ENCODE data around the gene TRPM2. TPM values are rescaled to one million over a fixed set of nuclear protein-coding genes. Genes with fewer than 3 reads are reported as not detected.

The TRPM2 gene
- total RNA-seq, 2 donors from 2014 or later, result 1.6 to 2.7 TPM

- H3K27me3 ChIP-seq (replicated peaks; ENCODE audit: insufficient read depth), result no peaks in the 10 kb centered on the region
- WGBS, result 77% methylated on average over 19 of the region's 21 CpGs
- no peak overlapping the region for H3K4me3 ChIP-seq
- no peak for TF ChIP-seq POLR2A (IDR thresholded peaks at IDR 0.05)
- no peak for DNase-seq (ENCODE audit: low spot score)
- no peak overlapping the region for H3K27ac ChIP-seq
- intact Hi-C loops (cut with DNase I), result no loop called here
- H3K9me3 ChIP-seq, result no peaks in the 10 kb centered on the region
- no peaks in the 10 kb centered on the region for H3K4me1 ChIP-seq (replicated peaks)
- peaks cover 0 to 5% of the 10 kb centered on the region in 2 donors for H3K36me3 ChIP-seq
These were observed 46.3 kb upstream of the TRPM2 start for GRCh38 chr21:44306936-44307704.

DNA sequence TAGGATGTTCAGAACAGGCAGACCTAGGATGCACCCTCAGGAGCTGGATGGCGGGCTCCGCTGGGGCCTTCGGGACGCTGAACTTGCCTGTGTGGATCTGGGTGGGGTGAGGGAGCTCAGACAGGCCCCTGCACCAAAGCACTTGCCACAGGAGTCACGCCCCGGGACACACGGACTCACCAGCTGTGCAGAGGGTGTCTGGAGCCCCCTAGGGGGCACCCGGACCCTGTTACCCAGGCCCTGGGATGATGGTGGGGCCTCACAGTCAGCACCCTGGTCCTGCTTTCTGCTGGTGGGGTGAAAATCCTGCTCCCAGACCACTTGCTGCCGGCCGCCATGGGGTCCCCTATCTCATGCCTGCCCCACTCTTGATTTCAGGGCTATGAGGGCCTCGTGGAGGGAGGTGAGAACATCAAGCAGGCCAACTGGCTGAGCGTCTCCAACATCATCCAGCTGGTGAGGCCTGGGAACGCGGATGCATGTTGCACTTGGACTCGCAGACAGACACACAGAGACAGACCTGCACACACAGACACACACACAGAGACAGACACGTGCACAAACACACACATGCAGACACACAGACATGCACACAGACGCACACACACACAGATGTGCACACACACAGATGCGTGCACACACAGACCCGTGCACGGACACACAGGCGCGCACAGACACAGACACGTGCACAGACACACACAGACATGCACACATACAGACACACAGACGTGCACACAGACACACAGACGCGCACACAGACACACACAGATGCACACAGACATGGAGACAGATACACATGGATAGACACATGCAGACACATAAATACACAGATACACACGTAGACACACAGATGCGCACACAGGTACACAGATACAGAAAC is 42.6 kb upstream of the TRPM2 start:
- Histone ChIP-seq H3K36me3 (peaks cover 14 to 16% of the 10 kb centered on the region in 2 donors), H3K4me3 (no peak overlapping the region), H3K27me3 (replicated peaks; ENCODE audit: insufficient read depth) (no peaks in the 10 kb centered on the region), H3K4me1 (replicated peaks) (no peaks in the 10 kb centered on the region), H3K27ac (no peak overlapping the region), H3K9me3 (no peaks in the 10 kb centered on the region)
- intact Hi-C loops (cut with DNase I), result no loop called here
- TF ChIP-seq CTCF (IDR thresholded peaks at IDR 0.05), result no peak
- TF ChIP-seq POLR2A (IDR thresholded peaks at IDR 0.05), result no peak
- no peak for TF ChIP-seq POLR2AphosphoS5 (IDR thresholded peaks at IDR 0.05)
- WGBS, result 83% methylated on average over 28 of the region's 28 CpGs
- no peak for DNase-seq (ENCODE audit: low spot score)

DNA sequence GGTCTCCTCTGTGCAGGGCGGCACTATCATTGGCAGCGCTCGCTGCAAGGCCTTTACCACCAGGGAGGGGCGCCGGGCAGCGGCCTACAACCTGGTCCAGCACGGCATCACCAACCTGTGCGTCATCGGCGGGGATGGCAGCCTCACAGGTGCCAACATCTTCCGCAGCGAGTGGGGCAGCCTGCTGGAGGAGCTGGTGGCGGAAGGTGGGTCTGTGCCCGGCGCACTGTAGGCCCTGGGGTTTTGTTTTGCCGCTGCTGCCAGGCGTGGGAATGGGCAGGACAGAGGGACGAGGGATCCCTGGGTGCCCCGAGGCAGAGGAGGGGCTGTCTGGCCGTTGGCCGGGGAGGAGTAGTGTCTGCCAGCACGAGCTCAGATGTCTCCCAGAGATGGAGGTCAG is 41.3 kb upstream of the TRPM2 start:
- TF ChIP-seq POLR2A (IDR thresholded peaks at IDR 0.05) (no peak), POLR2AphosphoS5 (IDR thresholded peaks at IDR 0.05) (no peak), CTCF (IDR thresholded peaks at IDR 0.05) (no peak)
- Histone ChIP-seq H3K27ac (no peak overlapping the region), H3K9me3 (no peaks in the 10 kb centered on the region), H3K4me3 (no peak overlapping the region), H3K36me3 (peaks cover 14 to 16% of the 10 kb centered on the region in 2 donors), H3K4me1 (replicated peaks) (no peaks in the 10 kb centered on the region), H3K27me3 (replicated peaks; ENCODE audit: insufficient read depth) (no peaks in the 10 kb centered on the region)
- DNase-seq (ENCODE audit: low spot score), result no peak
- WGBS, result 89% methylated on average over 22 of the region's 22 CpGs
- intact Hi-C loops (cut with DNase I), result no loop called here

GRCh38 chr21:44312716-44313115 is 40.7 kb upstream of the TRPM2 start:
- intact Hi-C loops (cut with DNase I), result no loop called here
- H3K4me1 ChIP-seq (replicated peaks), result no peaks in the 10 kb centered on the region
- peaks cover 14 to 16% of the 10 kb centered on the region in 2 donors for H3K36me3 ChIP-seq
- H3K27ac ChIP-seq, result no peak overlapping the region
- H3K27me3 ChIP-seq (replicated peaks; ENCODE audit: insufficient read depth), result no peaks in the 10 kb centered on the region
- no peak for DNase-seq (ENCODE audit: low spot score)
- TF ChIP-seq POLR2AphosphoS5 (IDR thresholded peaks at IDR 0.05) (no peak), POLR2A (IDR thresholded peaks at IDR 0.05) (no peak), CTCF (IDR thresholded peaks at IDR 0.05) (no peak)
- WGBS, result 93% methylated on average over 19 of the region's 19 CpGs
- no peaks in the 10 kb centered on the region for H3K9me3 ChIP-seq
- H3K4me3 ChIP-seq, result no peak overlapping the region

GRCh38 chr21:44313451-44313850 is 40.0 kb upstream of the TRPM2 start:
- H3K36me3 ChIP-seq, result peaks cover 14 to 16% of the 10 kb centered on the region in 2 donors
- intact Hi-C loops (cut with DNase I), result no loop called here
- no peaks in the 10 kb centered on the region for H3K27me3 ChIP-seq (replicated peaks; ENCODE audit: insufficient read depth)
- H3K4me3 ChIP-seq, result no peak overlapping the region
- DNase-seq (ENCODE audit: low spot score), result no peak
- no peaks in the 10 kb centered on the region for H3K9me3 ChIP-seq
- TF ChIP-seq POLR2A (IDR thresholded peaks at IDR 0.05), result no peak
- TF ChIP-seq POLR2AphosphoS5 (IDR thresholded peaks at IDR 0.05), result no peak
- TF ChIP-seq CTCF (IDR thresholded peaks at IDR 0.05), result no peak
- no peaks in the 10 kb centered on the region for H3K4me1 ChIP-seq (replicated peaks)
- 81% methylated on average over 13 of the region's 13 CpGs for WGBS
- H3K27ac ChIP-seq, result no peak overlapping the region

Measured in prostate gland (tissue), 2 donors.